Measurements from ENCODE around the gene SOWAHA. TPM values are rescaled to one million over a fixed set of nuclear protein-coding genes. Genes with fewer than 3 reads are reported as not detected.

The SOWAHA gene
- total RNA-seq, 3 donors from 2014 or later, result 11.6 to 44.5 (median 24.3) TPM

- DNase-seq (peak in 2 of 3 donors; percentile 66 to 76), ATAC-seq (peak; percentile 35)
- TF ChIP-seq CTCF (IDR thresholded peaks at IDR 0.05), result no peak
- intact Hi-C loops (cut with DNase I, micrococcal nuclease), result no loop called here
- Histone ChIP-seq H3K4me1 (ENCODE audit: low read depth) (peaks cover 14% of the 10 kb centered on the region), H3K9me3 (no peaks in the 10 kb centered on the region), H3K36me3 (ENCODE audit: low read depth) (no peaks in the 10 kb centered on the region), H3K4me3 (no peak overlapping the region)
Observed at GRCh38 chr5:132831095-132831860, 18.2 kb downstream of the SOWAHA start.

- intact Hi-C loops (cut with DNase I, micrococcal nuclease), result no loop called here
- H3K4me1 ChIP-seq (ENCODE audit: low read depth), result peaks cover 21% of the 10 kb centered on the region
- TF ChIP-seq CTCF (IDR thresholded peaks at IDR 0.05), result no peak
- H3K9me3 ChIP-seq, result no peaks in the 10 kb centered on the region
- ATAC-seq (no peak), DNase-seq (no peak)
- no peaks in the 10 kb centered on the region for H3K36me3 ChIP-seq (ENCODE audit: low read depth)
- no peak overlapping the region for H3K4me3 ChIP-seq
Observed at GRCh38 chr5:132832612-132833011, 19.5 kb downstream of the SOWAHA start.

GRCh38 chr5:132834057-132834456 lies 21.0 kb downstream of the SOWAHA start:
- intact Hi-C loops (cut with DNase I, micrococcal nuclease), result no loop called here
- Histone ChIP-seq H3K4me1 (ENCODE audit: low read depth) (peaks cover 27% of the 10 kb centered on the region), H3K9me3 (no peaks in the 10 kb centered on the region), H3K4me3 (no peak overlapping the region), H3K36me3 (ENCODE audit: low read depth) (no peaks in the 10 kb centered on the region)
- no peak for TF ChIP-seq CTCF (IDR thresholded peaks at IDR 0.05)
- DNase-seq, result no peak
- no peak for ATAC-seq

GRCh38 chr5:132836852-132837251 lies 23.8 kb downstream of the SOWAHA start:
- peaks cover 44% of the 10 kb centered on the region for H3K4me1 ChIP-seq (ENCODE audit: low read depth)
- no peak overlapping the region for H3K4me3 ChIP-seq
- ATAC-seq (no peak), DNase-seq (no peak)
- TF ChIP-seq CTCF (IDR thresholded peaks at IDR 0.05), result no peak
- intact Hi-C loops (cut with DNase I, micrococcal nuclease), result no loop called here
- H3K9me3 ChIP-seq, result no peaks in the 10 kb centered on the region
- no peaks in the 10 kb centered on the region for H3K36me3 ChIP-seq (ENCODE audit: low read depth)

- Histone ChIP-seq H3K36me3 (ENCODE audit: low read depth) (no peaks in the 10 kb centered on the region), H3K4me1 (ENCODE audit: low read depth) (peaks cover 44% of the 10 kb centered on the region), H3K9me3 (no peaks in the 10 kb centered on the region), H3K4me3 (no peak overlapping the region)
- DNase-seq, result peak; percentile 75 to 81 (median 78)
- no peak for TF ChIP-seq CTCF (IDR thresholded peaks at IDR 0.05)
- peak; percentile 88 for ATAC-seq
- intact Hi-C loops (cut with DNase I, micrococcal nuclease), result no loop called here
Observed at GRCh38 chr5:132837868-132838267, 24.8 kb downstream of the SOWAHA start.

All from mucosa of descending colon (tissue), 3 donors.